Thyroid gland (tissue), 4 donors: Measurements from ENCODE around the gene ATP9B.

Source experiments
- POLR2A ChIP-seq, 2 donors: fragments of 450-650 bp; IDR thresholded peaks; one replicate each; pipeline ENCODE4 v1.6.1; 2017; ENCODE audit warnings: antibody characterized with exemption in 2 of 2, mild to moderate bottlenecking in 2 of 2, moderate library complexity in 1 of 2
- TF ChIP-seq, protein P1 (sequence below), 6 experiments: fragments of 200-600 bp in 3 of 6; fragments of 450-650 bp in 3 of 6; sonication (generic) in 3 of 6; IDR thresholded peaks; one replicate each; pipeline ENCODE4 v1.5.1; 2016 to 2019; ENCODE audit warnings: antibody characterized with exemption in 6 of 6, mild to moderate bottlenecking in 2 of 6, inconsistent platforms in 1 of 6, moderate library complexity in 1 of 6

DNA sequence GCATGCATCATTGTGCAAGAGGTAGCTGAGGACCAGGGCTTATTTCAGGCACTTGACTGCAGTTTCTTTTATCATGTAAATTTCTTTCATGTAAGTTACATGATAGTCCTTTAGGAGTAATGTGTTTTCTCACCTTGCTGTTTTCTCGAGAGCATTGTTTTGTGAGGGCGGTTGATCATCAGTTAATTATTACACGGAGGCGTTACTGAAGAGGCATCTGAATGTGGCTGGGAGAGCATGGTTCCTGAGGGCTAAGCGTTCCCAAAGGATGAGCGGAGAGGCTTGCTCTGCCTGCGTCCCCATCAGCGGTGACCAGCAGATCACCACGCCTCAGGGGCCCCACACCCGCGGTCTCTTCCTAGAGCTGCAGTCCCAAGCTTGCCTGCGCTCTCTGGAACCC lies 170.4 kb downstream of the ATP9B start:
- TF ChIP-seq, protein P1, sequence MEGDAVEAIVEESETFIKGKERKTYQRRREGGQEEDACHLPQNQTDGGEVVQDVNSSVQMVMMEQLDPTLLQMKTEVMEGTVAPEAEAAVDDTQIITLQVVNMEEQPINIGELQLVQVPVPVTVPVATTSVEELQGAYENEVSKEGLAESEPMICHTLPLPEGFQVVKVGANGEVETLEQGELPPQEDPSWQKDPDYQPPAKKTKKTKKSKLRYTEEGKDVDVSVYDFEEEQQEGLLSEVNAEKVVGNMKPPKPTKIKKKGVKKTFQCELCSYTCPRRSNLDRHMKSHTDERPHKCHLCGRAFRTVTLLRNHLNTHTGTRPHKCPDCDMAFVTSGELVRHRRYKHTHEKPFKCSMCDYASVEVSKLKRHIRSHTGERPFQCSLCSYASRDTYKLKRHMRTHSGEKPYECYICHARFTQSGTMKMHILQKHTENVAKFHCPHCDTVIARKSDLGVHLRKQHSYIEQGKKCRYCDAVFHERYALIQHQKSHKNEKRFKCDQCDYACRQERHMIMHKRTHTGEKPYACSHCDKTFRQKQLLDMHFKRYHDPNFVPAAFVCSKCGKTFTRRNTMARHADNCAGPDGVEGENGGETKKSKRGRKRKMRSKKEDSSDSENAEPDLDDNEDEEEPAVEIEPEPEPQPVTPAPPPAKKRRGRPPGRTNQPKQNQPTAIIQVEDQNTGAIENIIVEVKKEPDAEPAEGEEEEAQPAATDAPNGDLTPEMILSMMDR (IDR thresholded peaks at IDR 0.05), result no peak
- no peak for TF ChIP-seq POLR2A (IDR thresholded peaks at IDR 0.05)
